SK-N-MC (cell line): ENCODE data around the gene DNAJB11.
"Not testable (repeated sequence)": the region's sequence is repeated elsewhere in the genome, so short reads cannot be mapped to it uniquely, and the experiment has no call there.

Experiments used
- EZH2 ChIP-seq: fragments of 200-600 bp; sonication (generic); IDR thresholded peaks from one replicate; pipeline ENCODE4 v1.6.1; 2017; ENCODE audit warnings: antibody characterized with exemption
- POLR2AphosphoS5 ChIP-seq: IDR thresholded peaks from 2 replicates; pipeline ENCODE4 v1.6.1; 2012; ENCODE audit warnings: mild to moderate bottlenecking, low read depth, low read length, borderline replicate concordance

GRCh38 chr3:186569361-186569760 is 1.2 kb upstream of the DNAJB11 start:
- TF ChIP-seq POLR2AphosphoS5, EZH2: not testable (repeated sequence)
